GM12801 (cell line): ENCODE measurements around the gene C16orf96.

Source experiments
- TF ChIP-seq, protein P1 (sequence below): IDR thresholded peaks from one replicate; pipeline ENCODE4 v1.5.1; 2011; ENCODE audit warnings: control low read depth; ENCODE audit not compliant: insufficient read length; ENCODE audit errors: extremely low read depth

The C16orf96 gene

GRCh38 chr16:4599037-4599436, 42.9 kb downstream of the C16orf96 start:
- TF ChIP-seq, protein P1, sequence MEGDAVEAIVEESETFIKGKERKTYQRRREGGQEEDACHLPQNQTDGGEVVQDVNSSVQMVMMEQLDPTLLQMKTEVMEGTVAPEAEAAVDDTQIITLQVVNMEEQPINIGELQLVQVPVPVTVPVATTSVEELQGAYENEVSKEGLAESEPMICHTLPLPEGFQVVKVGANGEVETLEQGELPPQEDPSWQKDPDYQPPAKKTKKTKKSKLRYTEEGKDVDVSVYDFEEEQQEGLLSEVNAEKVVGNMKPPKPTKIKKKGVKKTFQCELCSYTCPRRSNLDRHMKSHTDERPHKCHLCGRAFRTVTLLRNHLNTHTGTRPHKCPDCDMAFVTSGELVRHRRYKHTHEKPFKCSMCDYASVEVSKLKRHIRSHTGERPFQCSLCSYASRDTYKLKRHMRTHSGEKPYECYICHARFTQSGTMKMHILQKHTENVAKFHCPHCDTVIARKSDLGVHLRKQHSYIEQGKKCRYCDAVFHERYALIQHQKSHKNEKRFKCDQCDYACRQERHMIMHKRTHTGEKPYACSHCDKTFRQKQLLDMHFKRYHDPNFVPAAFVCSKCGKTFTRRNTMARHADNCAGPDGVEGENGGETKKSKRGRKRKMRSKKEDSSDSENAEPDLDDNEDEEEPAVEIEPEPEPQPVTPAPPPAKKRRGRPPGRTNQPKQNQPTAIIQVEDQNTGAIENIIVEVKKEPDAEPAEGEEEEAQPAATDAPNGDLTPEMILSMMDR, result no peak

GRCh38 chr16:4599545-4599944, 43.4 kb downstream of the C16orf96 start:
- TF ChIP-seq, protein P1, result no peak

- TF ChIP-seq, protein P1, result no peak
Observed at GRCh38 chr16:4601036-4601863, 45.1 kb downstream of the C16orf96 start.

GRCh38 chr16:4601864-4602186, 45.7 kb downstream of the C16orf96 start:
- TF ChIP-seq, protein P1, result no peak

DNA sequence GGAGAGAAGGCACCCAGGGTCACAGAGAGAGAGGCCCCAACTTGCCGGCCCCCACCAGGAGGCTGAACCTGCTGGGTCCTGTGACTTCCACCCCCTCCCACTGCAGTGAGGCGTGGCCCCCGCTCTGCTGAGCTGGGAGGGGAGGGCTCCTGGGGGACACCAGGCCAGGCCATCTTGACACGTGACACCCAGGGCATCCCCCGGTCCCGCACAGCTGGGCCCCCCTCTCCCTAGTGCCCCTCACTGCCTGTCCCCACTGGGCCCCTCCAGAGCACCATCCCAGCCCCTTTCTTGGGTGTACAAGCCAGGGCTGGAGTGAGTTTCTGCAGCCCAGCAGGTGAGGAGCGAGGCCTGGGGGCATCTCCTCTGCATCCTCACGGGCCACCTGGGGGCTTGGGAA, 46.2 kb downstream of the C16orf96 start:
- TF ChIP-seq, protein P1, result no peak

DNA sequence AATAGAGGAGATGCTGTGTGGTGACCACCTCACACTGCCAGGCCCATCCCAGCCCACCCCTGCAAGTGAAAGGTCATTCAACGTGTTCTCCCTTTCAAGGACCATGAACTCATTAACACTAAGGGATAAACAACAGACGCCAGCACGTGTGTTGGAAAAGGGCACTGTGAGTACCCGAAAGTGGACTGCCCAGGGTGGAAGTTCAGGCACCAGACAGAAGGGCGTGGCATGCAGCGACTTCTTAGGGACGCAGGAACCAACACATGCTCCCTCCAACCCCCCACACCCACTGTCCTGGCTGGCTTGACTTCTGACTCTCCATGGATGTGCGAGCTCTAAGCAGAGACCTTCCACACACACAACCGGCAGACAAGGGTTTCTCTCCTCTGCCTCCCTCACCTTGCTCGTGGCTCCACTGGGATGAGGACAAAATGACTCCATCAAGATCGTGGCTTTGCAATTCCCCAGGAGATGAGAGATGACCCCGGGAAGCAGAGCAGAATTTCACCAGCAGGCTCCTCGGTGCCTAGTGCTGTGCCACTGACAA, 47.6 kb downstream of the C16orf96 start:
- TF ChIP-seq, protein P1, result no peak

GRCh38 chr16:4604401-4604800, 48.3 kb downstream of the C16orf96 start:
- TF ChIP-seq, protein P1, result no peak
